ENCODE results near the gene COL15A1. TPM values are rescaled to one million over a fixed set of nuclear protein-coding genes. Genes with fewer than 3 reads are reported as not detected.
A peak's percentile ranks its signal among the peaks of the same experiment; 100 is the strongest.
"Not testable (repeated sequence)": the region's sequence is repeated elsewhere in the genome, so short reads cannot be mapped to it uniquely, and the experiment has no call there.

Gene COL15A1
- polyA plus RNA-seq, 1 donor: 21.6 TPM

- DNase-seq: no peak
Observed at GRCh38 chr9:98992885-98993569, 49.3 kb downstream of the COL15A1 start.

GRCh38 chr9:98993570-98993945 lies 49.9 kb downstream of the COL15A1 start:
- DNase-seq: no peak

DNA sequence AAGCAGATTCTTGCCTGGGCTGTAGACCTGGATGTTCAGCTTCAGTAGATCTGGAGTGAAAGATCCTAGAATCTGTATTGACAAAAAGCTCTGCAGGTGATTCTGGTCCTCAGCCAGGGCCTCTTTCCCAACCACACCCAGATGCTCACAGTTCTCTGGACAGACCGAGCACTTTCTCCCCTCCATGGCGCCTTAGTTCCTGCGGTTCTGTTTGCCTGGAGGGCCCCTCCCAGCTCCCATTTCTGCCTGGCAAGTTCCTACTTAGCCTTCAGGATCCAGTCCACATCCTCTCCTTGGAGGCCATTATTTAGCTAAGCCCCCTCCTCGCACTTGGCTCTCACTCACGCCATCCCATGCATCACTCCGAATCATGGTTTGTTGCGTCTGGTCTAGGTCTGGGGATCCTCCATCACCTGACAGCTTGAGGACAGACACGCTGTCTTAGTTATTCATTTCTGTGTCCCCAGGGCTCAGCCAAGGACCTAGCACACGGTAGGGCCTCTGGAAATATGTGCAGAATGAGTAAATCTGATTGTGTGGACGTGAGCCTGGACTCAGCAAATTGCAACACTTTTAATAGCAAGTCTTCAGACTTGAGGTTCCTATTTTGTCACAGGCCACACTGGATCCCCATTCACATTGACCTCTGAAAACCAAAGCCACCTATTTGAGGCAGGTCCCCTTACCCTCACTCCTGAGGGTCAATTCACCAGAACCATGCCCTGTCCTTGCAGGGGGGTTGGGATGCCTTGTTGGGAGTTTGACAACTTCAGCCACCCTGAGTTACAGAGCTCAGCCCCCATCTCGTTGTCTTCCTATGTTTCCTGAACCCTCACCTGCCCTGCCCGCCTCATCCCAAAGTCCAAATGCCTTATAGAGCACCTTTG lies 50.7 kb downstream of the COL15A1 start:
- no peak for DNase-seq

GRCh38 chr9:98995059-98995671 lies 51.5 kb downstream of the COL15A1 start:
- no peak for DNase-seq

GRCh38 chr9:98995971-98996504 lies 52.3 kb downstream of the COL15A1 start:
- DNase-seq: no peak

GRCh38 chr9:98997604-98998003 lies 53.9 kb downstream of the COL15A1 start:
- no peak for DNase-seq

- DNase-seq: peak; percentile 38
Observed at GRCh38 chr9:98998441-98999151, 54.9 kb downstream of the COL15A1 start.

DNA sequence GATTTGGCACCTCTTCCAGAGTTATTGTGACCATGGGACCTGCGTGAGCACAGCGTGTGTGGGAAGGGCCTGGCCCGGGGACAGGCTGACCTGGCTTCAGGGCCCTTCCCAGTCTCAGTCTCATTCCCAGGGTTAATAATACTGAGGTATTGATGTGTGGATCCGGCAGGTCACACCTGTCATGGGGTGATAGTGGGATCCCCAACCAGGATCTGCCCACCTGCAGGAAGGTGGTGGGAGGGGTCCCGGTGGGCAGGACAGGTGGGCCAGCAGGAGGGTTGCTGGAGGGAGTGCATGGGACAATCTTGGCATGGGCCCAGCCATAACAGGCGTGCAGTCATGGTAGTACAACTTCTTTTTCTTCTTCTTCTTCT lies 55.4 kb downstream of the COL15A1 start:
- DNase-seq: no peak

GRCh38 chr9:99000476-99001395 lies 57.0 kb downstream of the COL15A1 start:
- peak; percentile 42 for DNase-seq

DNA sequence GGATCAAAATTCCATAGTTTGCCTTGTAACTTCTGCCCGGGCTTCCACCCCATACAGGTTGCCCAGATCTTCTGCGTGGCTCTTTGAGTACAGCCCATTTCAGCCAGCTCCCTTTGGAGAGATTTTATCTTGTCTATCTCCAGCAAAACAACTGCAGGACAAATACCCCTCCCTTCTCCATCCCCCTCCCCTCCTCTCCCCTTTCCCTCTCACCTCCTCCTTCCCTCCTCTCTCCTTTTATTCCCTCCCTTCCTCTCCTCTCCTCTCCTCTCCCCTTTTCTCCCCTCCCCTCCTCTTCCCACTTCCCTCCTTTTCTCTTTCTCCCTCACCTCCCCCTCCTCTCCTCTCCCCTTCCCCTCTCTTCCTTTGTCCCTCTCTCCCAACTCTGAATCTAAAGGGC lies 58.2 kb downstream of the COL15A1 start:
- DNase-seq: no peak

- DNase-seq: no peak
Observed at GRCh38 chr9:99002706-99003105, 59.0 kb downstream of the COL15A1 start.

GRCh38 chr9:99003308-99003707 lies 59.6 kb downstream of the COL15A1 start:
- no peak for DNase-seq

- DNase-seq: no peak
Observed at GRCh38 chr9:99004115-99004514, 60.4 kb downstream of the COL15A1 start.

DNA sequence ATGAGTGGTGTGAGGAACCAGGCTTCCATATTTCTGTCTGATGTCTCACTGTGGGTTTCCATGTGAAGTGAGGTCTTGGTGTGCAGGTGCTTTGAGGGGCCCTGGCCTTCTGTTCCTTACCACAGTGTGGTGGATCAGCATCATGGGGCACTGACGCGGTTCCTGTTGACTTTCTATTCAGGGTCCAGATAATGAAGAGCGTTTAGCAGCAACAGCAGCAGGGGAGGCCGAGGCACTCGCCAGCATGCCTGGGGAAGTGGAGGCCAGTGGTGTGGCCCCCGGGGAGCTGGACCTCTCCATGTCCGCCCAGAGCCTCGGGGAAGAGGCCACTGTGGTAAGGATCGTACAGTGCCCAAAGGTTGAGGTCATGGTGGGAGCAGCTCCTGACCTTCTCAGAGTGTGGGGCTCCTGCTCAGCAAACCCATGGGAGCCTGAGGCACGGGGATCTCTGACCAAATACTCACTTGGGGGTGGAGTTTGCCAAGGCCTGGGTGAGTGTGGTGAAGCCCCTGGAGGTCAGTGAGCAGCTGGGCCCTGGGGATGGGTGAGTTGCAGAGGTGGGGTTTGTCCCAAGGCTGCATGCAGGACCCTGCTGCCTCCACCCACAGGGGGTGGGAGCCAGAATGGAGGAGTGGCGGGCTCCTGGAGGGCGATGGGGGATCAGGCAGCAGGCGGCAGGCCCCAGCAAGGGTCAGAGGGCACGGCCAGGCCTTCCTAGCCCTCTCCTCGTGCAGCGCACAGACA lies 61.2 kb downstream of the COL15A1 start:
- DNase-seq: no peak

- no peak for DNase-seq
Observed at GRCh38 chr9:99005651-99006050, 61.9 kb downstream of the COL15A1 start.

- DNase-seq: no peak
Observed at GRCh38 chr9:99006511-99006910, 62.8 kb downstream of the COL15A1 start.

DNA sequence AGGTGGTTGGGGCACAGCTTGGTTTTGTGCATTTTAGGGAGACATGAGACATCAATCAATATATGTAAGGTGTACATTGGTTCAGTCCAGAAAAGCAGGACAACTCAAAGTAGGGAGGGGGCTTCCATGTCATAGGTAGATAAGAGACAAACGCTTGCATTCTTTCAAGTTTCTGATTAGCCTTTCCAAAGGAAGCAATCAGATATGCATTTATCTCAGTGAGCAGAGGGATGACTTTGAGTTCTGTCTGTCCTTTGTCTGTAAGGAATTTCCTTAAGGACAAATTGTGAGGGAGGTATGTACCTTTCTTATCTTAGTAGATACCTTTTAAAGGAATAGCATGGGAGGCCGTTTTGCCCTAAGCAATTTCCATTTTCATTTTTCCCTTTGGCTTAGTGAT lies 63.3 kb downstream of the COL15A1 start:
- no peak for DNase-seq

GRCh38 chr9:99008203-99008602 lies 64.5 kb downstream of the COL15A1 start:
- no peak for DNase-seq

DNA sequence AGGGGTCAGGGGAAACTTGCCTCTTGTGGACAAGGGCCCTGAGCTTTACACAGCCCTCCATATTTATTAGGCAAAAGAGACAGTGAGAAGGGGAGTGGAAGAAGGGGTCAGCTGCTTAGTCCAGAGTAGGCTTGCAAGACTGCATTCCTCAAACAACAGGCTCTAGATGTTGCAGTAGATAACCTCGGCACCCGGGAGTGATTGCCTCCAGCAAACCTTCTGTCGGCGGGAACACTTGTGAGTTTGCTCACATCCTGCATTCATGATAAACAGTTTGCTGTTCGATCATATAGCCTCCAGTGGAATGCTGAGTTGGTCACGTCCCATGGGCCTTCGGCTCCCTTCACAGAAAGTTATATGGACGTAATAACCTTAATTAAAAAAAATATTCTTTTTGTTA lies 66.7 kb downstream of the COL15A1 start:
- DNase-seq: not testable (repeated sequence)

- DNase-seq: peak; percentile 24
Observed at GRCh38 chr9:99011161-99011709, 67.5 kb downstream of the COL15A1 start.
